Fibroblast of mammary gland (primary cell): ENCODE data around the gene ZNF76.

Experiments used
- DNase-seq: peaks from one replicate; pipeline ENCODE4 v3.0.0-alpha.2; 2010; ENCODE audit warnings: low read depth
- H3K4me3 ChIP-seq: 2 replicates; pipeline ENCODE4 v1.5.1; 2011; ENCODE audit warnings: low read depth, mild to moderate bottlenecking, low read length, moderate library complexity; ENCODE audit not compliant: control insufficient read depth
- TF ChIP-seq, protein P1 (sequence below): conservative IDR thresholded peaks from 2 replicates; pipeline ENCODE4 v1.5.1; 2011; ENCODE audit warnings: low read depth, low read length, inconsistent platforms; ENCODE audit not compliant: control insufficient read depth, insufficient read depth

Gene ZNF76

DNA sequence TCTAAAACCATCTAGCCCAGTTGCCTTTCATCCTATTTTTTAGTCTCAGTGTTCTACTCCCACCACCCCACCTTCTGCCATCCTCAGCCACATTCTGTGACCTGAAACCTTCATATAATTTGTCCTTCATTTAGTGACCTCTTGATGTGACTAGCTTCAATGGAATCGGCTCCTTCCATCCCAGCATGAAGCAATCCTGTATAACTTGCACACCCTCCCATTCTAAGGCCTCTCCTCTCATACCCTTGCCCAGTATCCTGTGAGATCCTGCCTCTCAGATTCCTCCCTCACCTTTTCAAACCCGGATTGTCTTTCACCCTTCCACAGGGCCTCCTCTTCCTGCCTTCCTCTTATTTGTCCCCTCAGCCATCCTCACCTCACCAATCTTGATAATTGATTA lies 3.1 kb downstream of the ZNF76 start:
- TF ChIP-seq, protein P1, sequence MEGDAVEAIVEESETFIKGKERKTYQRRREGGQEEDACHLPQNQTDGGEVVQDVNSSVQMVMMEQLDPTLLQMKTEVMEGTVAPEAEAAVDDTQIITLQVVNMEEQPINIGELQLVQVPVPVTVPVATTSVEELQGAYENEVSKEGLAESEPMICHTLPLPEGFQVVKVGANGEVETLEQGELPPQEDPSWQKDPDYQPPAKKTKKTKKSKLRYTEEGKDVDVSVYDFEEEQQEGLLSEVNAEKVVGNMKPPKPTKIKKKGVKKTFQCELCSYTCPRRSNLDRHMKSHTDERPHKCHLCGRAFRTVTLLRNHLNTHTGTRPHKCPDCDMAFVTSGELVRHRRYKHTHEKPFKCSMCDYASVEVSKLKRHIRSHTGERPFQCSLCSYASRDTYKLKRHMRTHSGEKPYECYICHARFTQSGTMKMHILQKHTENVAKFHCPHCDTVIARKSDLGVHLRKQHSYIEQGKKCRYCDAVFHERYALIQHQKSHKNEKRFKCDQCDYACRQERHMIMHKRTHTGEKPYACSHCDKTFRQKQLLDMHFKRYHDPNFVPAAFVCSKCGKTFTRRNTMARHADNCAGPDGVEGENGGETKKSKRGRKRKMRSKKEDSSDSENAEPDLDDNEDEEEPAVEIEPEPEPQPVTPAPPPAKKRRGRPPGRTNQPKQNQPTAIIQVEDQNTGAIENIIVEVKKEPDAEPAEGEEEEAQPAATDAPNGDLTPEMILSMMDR, result no peak
- DNase-seq, result no peak
- H3K4me3 ChIP-seq, result no peak overlapping the region

DNA sequence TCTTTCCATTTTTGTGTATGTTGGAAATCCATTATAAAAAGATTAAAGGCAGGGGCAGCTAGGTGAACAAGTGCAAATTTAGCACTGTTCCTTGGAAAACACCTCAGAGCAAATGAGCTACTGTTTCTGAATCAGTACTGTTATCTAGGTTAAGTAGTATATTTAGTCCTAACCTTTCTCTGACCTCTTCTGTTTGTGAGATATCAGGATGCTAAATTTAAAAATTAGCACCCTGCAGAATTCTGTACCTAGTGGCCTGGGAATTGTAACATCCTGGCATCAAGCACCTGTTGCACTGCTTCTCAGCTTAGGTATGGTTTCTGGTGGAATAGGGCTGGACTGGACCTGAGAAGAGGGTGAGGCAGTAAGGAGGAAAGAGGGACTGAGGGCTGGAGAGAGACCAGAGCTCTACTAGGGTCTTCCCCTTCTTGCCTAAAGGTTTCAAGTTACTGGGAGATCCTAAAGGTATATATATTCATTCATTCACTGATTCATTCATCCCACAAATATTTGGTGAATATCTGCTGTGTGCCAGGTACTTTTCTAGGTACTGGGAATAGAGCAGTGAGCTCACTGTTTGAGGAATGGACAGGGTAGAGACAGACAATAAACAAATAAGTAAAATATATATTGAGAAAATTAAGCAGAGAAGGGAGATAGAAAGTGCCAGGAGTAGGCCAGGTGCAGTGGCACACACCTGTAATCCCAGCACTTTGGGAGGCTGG lies 5.2 kb downstream of the ZNF76 start:
- TF ChIP-seq, protein P1, result no peak
- no peak for DNase-seq
- H3K4me3 ChIP-seq, result no peak overlapping the region

DNA sequence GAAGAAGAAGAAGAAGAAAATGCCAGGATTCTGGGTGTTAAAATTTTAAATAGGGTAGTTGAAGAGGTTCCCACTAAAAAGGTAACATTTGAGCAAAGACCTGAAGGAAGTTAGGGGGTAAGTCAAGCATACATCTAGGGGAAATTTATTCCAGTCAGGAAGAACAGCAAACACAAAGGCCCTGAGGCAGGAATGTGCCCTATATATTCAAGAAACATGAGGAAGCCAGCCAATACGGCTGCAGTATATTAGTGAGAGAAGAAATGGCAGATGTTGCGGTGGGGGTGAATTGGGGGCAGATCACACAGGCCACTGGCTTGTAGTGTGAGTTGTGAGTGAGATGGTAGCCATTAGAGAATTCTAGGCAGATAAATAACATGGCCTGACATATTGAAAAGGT lies 6.0 kb downstream of the ZNF76 start:
- DNase-seq, result no peak
- no peak overlapping the region for H3K4me3 ChIP-seq
- TF ChIP-seq, protein P1, result no peak

DNA sequence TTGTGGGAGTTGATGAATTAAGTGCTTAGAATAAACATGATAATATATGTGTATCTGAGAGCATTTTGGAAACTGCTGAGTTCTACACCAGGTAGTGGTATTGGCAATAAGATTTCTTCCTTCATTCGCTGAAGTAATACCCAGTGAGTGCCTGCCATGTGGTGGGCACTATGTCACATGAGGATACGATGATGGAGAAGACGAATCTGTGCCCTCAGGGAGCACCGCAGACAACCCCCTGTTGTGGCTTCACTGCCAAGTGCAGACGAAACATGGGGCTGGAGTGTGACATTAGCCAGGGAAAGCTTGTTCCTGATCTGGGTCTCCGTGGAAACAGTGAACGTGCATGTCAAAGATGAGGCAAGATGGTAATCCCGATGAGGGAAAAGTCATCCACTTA lies 7.9 kb downstream of the ZNF76 start:
- no peak for DNase-seq
- TF ChIP-seq, protein P1, result no peak

DNA sequence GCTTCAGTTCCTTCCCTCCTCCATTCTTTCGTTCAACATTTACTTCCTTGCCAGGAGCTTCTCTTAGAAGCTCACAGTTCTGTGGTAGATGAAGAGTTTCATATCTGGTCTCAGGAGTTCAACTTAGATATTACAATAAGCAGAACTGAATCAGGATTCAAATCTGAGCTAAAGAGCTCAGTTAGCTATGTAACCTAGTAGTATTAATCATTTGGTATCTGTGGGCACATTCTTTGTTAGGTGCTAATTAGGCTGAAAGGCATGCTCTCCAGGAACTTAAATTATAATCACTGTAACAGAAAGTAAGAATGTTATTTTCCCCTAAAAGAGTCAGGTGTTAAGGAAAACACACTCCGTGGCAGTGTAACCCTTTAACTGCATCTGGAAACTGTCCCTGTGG lies 8.4 kb downstream of the ZNF76 start:
- TF ChIP-seq, protein P1, result no peak
- DNase-seq, result no peak

More for the DNA sequence above, 7.9 kb downstream of the ZNF76 start:
- H3K4me3 ChIP-seq, result no peak overlapping the region

DNA sequence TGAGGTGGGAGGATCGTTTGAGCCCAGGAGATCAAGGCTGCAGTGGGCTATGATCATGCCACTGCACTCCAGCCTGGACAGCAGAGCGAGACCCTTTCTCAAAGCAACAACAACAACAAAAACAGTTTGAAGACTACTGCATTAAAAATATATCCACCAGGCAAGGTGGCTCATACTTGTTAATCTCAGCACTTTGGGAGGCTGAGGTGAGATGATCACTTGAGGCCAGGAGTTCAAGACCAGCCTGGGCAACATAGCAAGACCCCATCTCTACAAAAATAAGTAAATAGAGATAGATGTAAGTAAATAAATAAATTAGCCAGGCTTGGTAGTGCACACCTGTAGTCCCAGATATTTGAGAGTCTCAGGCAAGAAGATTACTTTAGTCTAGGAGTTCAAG lies 12.5 kb downstream of the ZNF76 start:
- no peak for DNase-seq
- TF ChIP-seq, protein P1, result no peak
- no peak overlapping the region for H3K4me3 ChIP-seq

More for the DNA sequence above, 8.4 kb downstream of the ZNF76 start:
- no peak overlapping the region for H3K4me3 ChIP-seq
